HG02759 (cell line): ENCODE measurements around the gene IL4R.
"Not testable (repeated sequence)": the region's sequence is repeated elsewhere in the genome, so short reads cannot be mapped to it uniquely, and the experiment has no call there.

Experiments
- ATAC-seq: cut with Tn5 transposase; IDR thresholded peaks from one replicate; pipeline ENCODE4 v1.9.1; 2021; ENCODE audit warnings: mild to moderate bottlenecking, moderate library complexity; ENCODE audit not compliant: unreplicated experiment

Gene IL4R

DNA sequence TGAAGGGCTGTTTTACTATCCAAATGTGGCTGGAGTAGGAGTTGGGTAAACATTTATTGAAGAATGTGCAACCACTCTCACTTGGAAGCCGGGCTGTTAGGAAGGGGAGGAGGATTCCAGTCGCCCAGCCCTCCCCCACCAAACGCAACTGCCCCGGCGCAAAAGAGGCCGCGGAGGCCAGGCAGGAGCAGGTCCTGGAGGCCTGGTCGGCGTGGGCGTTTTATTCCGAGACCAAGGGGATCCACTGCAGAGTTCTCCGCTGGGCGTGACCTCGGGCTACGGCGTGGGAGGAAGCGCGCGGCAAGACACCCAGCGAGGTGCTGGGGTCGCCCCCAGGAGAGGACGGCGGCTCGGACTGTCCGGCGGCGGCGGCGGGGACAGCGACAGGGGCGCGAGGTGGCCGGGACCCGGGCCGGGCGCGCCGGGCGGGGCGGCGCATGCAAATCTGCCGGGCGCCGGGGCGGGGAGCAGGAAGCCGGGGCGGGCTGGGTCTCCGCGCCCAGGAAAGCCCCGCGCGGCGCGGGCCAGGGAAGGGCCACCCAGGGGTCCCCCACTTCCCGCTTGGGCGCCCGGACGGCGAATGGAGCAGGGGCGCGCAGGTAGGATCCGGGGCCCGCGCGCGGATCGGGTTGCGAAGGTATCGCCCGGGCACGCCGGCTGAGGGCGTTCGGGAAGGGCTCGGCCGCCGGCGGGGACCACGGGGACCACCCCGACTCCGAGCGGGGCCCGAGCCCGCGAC is at the start of gene IL4R:
TSS of gene IL4R (plus strand) at position 553 of the 739 bp plus-strand sequence. CDS start 26,230 bp downstream, outside the sequence.
- peak; percentile 51 for ATAC-seq

DNA sequence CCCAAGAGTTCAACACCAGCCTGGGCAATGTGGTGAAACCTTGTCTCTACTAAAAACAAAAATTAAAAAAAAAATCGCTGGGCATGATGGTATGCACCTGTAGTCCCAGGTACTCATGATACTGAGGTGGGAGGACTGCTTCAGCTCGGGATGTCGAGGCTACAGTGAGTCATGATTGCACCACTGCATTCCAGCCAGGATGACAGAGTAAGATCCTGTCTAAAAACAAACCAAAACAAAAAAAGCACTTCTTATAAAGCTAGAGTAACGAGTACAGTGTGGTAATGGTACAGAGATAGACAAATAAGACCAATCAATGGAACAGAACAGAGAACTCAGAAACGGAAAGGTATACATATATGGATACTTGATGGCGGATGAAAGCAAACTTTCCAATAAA is 49.6 kb upstream of the IL4R start:
- no peak for ATAC-seq

DNA sequence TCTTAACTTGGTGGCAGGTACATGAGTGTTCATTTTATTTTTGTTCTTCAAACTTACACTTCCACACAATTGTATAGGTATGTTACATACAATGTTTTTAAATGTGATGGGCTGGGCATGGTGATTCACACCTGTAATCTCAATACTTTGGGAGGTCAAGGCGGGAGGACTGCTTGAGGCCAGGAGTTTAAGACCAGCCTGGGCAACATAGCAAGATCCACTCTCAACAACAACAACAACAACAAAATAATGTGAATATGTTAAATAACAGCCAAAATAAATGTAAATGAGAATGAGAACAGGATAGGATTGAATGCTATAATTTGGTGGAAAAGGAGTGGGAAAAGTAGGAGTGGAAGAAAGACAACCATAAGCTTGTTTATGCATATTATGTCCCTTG is 47.8 kb upstream of the IL4R start:
- no peak for ATAC-seq

DNA sequence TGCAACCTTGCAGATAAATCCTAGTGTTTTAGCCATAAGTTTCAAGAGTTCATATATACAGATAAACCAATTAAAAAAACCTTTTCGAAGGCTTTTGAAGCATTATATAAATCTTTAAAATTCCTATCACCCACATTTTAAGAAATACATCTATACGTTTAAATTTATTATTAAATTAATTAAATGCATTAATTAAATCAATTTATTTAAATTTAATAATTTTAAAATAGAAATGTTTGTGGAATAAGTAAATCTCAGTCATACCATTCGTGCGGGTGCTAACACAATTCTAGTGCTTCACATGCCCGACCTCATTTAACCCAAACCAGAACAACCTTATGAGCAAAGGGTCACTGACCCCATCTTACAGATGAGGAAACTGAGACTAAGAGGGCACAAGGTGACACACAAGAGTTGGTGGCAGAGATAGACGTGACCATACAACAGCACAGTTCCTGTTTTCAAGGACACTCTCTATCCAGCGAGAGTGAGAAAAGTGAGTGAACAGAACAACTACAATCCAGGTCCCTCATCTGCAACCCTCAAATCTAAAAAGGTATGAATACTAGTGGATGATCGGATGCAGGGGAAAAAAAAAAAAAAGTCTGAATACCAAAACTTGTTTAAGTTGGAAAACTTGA is 46.6 kb upstream of the IL4R start:
- no peak for ATAC-seq

DNA sequence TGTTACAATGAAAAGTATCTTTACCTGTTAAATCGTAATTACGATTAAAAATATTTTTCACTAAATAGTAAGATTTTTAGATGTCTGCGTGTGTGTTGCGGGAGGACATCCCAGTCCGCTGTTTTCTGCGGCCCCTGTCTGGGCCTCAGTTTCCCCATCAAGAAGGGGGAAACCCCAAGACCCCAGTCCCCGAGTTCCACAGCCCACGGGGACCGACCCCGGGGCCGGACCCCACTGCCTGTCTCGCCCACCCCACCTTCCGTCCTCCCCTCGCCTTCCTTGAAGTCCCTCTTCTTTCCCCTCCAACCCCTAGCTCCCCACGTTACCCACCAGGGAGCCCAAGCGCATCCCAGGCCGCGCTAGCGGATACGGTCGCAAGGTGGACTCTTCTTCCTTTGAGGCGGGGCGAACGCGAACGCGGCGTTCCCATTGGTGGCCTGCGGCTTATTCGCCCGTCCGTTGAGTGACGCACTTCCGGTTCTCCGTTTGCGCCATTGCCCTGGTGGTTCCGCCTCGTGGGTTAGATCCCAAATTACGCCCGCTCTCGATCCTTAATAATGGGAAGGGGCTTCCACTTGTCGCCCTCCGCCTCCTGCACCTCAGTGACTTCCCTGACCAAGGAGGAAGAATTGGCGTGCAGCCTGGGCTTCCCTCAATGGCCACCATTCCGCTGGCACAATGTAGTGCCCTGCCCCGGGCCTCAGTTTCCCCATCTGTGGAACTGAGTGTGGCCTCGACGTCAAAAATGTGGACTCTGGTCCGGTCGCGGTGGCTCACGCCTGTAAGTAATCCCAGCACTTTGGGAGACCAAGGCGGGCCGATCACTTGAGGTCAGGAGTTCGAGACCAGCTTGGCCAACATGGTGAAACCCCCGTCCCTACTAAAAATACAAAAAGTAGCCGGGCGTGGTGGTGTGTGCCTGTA is 45.1 kb upstream of the IL4R start, which contains the start of gene NSMCE1:
TSS of gene NSMCE1 (minus strand) at position 397 of the 924 bp plus-strand sequence. CDS start 11,202 bp downstream, outside the sequence.
- peak; percentile 97 for ATAC-seq

DNA sequence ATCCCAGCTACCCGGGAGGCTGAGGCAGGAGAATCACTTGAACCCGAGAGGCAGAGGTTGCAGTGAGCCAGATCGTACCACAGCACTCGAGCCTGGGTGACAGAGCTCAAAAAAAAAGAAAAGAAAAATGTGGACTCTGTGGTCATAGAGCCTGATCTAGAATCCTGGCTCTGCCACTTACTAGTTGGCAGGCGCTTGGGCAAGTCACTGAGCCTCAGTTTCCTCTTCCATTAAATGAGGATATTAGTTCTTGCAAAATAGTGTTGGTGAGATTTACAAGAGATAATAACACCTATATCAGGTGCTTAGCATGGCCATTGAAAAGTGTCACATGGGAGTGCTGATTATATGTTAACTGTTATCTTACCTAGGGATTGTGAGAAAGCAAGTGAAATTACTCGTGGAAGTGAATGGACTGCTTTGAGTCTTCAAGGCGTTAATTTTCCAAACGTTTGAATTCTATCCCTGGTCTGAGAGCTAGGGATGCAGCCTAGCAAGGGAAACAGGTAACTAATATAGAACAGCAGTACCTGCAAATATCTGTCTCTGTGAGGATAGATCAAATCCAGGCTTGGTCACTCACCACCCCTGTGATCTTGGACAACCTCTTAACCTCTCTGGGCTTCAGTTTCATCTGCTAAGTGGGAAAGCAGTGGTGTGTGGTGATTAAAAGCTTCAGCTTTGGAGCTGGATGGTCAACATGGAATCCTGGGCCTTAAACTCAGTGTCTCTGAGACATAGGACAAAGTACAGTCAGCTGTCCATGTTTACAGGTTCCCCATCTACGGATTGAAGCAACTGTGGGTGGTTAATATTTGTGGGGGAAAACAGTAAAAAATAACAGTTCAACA is 44.2 kb upstream of the IL4R start:
- no peak for ATAC-seq

DNA sequence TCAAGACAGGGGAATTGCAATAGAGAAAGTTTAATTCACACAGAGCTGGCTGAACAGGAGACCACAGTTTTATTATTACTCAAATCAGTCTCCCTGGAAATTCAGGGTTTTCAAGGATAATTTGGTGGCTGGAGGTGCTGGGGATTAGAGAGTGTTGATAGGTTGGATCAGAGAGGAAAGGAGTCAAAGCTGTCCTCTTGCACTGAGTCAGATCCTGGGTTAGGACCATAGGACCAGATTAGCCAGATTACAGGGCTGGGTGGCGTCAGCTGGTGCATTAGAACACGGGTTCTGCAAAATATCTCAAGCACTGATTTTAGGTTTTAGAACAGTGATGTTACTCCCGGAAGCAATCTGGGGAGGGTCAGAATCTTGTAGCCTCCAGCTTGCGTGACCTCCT is 43.4 kb upstream of the IL4R start:
- no peak for ATAC-seq

DNA sequence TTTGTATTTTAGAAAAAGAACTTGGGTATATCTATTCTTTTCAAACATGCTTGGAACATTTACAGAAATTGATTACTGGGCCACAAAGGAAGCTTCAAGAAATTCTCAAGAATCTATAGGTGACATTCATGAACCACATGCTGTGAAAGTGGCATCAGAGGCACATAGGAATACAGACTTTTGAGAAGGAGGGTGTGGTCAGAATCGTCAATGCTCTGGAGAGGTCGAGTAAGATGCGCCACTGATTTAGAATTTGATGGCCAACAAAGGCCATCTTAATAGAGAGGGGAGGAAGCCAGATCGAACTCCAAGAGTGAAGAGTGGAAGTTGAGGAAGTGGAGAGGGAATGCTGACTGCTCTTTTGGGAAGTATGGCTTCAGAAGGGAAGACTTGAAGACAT is 41.7 kb upstream of the IL4R start:
- no peak for ATAC-seq

DNA sequence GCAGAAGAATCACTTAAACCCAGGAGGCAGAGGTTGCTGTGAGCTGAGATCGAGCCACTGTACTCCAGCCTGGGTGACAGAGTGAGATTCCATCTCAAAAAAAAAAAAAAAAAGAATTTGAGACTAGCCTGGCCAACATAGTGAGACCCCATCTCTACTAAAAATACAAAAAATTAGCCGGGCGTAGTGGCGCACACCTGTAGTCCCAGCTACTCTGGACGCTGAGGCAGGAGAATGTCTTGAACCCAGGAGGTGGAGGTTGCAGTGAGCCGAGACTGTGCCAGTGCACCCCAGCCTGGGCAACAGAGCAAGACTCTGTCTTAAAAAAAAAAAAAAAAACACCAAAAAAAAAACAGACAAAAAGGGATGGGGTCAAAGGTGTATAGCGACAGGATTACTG is 41.1 kb upstream of the IL4R start:
- not testable (repeated sequence) for ATAC-seq

DNA sequence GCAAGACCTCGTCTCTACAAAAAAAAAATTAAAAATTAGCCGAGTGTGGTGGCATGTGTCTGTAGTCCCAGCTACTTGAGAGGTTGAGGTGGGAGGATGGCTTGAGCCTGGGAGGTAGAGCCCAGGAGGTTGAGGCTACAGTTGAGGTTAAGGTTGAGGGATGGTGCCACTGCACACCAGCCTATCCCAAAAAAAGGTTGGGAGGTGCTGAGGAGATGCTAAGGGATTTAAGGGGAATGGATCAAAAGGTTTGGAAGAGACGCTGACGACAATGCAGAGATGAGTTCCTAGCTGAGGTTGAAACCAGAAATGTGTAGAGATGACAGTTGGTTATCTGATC is 40.5 kb upstream of the IL4R start:
- ATAC-seq = no peak

DNA sequence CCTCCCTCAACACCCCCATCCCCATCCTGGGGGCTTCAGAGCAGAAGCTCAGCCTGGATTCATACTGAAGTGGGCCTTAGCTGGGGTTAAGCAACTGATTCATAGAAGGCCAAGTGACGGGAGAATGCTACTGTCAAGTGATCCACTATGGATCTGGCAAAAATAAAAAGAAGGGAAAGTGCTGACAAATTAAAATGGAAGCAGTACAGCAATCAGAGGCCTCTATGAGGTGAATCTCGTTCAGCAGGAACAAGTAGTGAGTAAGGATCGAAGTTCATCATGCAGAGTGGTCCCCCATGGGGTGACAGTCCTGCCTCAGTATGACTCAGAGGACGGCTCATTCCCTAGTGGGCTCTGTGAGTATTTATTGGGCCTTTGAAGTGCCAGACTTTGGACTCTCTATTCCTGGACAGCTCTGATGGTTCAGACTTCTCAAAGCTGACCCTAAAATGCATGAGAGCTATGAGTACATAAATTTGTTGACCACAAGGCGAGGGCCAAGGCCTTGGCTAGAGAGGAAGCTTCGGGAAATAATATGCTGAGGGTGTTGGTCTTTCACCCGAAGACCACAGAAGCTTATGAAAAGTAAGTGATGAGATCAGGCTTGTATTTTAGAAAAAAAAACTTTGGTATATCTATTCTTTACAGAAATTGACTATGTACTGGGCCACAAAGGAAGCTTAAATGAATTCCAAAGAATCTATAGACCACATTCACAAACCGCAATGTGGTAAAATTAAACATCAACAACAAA is 39.9 kb upstream of the IL4R start:
- ATAC-seq = peak; percentile 58

DNA sequence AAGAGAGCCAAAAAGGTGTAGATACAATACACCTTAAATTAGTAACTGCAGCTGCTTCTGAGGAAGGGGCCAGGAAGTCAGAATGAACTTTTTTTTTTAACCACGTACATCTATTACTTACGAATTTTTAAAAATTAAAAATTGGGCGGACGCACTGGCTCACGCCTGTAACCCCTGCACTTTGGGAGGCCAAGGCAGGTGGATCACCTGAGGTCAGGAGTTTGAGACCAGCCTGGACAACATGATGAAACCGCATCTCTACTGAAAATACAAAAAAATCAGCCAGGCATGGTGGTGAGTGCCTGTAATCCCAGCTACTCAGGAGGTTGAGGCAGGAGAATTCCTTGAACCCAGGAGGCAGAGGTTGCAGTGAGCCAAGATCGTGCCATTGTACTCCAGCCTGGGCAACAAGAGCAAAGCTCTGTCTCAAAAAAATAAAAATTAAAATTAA is 39.3 kb upstream of the IL4R start:
- not testable (repeated sequence) for ATAC-seq

DNA sequence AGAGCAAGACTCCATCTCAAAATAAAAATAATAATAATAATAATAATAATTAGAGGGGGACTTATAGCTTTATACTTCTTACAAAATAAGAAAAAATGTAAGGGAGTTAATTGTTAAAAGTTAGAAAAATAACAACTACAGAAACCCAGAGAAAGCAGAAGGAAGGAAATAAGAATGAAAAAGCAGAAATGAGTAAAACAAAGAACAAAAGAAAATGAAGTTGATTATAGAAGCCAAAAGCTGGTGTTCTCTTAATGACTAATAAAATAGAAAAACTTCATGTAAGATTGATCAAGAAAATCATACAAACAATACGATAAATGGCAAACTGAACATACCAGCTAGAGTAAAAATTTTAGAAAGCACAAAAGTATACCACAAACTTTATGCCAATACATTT is 38.4 kb upstream of the IL4R start:
- ATAC-seq = no peak

DNA sequence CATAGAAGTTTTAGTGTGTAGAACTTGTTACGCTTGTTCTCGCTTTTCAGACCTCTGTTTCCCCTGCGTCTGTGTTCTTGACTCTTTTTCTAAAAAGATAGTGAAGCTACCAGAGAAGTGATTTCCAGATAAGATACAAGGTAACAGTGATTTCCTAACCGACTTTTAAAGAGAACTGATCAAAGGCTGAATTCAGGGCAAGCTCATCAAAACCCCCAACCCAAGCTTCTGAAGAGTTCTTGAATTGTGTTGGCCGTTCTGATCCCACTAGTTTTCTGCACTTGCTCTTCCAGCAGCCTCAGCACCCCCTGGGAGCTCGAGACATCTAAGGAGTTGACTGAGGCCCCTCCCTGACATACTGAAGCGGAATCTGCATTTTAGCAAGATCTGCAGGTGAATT is 32.5 kb upstream of the IL4R start:
- no peak for ATAC-seq

DNA sequence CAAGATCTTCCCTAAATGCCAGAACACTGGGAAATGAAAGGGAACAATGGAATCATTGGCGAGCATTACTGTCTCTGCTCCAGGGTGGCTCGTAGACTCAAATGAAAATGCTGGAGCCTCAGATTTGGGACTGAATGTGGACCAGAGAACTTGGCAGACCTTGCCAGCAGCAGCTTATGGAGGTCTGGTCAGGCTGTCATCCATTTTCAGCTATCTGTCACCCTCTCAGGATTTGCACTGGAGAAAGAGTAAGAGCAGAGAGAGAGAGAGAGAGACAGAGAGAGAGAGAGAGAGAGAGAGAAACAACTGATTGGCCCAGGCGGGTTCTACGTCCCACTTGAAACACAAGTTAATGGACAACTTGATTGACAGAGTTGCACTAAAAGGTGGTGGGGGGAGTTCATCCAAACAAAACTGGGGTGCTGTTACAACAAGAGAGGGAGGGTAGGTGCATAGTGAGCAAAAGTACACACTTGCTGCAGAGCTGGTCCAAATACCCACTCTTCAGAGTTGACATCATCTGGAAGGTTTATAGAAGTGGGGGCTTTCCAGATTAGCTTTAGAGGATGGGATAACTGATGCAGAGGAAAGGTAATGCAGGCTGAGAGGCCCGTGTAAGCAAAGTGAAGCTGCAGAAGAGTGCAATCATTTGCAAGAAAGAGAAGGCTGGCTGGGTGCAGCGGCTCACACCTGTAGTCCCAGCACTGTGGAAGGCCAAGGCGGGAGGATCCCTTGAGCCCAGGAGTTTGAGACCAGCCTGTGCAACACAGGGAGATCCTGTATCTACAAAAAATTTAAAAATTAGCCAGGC is 28.7 kb upstream of the IL4R start:
- peak; percentile 68 for ATAC-seq

DNA sequence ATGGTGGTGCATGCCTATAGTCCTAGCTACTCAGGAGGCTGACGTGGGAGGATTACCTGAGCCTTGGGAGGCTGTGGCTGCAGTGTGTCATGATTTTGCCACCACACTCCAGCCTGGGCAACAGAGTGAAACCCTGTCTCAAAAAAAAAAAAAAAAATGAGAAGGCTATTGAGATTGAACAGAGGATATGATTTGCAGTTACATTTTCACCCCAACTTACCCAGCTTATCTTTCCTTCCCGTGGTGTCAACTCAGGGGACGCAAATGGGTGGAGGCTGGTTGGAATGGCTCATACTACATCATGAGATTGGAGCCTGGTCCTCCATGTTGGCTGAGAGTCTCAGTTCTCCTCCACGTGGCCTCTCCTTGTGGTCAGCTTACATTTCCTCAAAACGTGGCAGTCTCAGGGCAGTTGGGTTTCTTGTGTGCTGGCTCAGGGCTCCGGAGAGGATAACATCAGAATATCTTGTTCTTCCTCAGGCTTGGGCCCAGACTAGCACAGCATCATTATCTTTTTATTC is 28.0 kb upstream of the IL4R start:
- ATAC-seq = peak; percentile 31

DNA sequence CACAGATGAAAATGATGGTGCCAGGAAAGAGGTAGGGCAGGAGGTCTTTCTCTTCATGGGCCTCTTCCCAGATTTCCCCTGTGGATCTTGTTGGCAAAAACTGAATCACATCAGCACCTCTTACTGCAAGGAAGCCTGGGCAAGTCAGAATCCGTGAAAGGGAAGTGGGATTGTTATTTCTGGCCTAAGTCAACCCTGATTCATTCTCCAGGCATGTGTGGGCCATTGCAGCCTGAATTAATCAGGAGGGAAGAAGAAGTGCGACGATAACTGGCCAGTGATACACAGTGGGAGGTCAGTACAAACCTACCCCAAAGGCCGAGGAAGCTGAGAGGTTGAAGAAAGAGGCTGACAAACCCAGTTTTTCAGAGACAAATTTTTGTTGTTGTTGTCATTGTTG is 27.3 kb upstream of the IL4R start:
- ATAC-seq = no peak

DNA sequence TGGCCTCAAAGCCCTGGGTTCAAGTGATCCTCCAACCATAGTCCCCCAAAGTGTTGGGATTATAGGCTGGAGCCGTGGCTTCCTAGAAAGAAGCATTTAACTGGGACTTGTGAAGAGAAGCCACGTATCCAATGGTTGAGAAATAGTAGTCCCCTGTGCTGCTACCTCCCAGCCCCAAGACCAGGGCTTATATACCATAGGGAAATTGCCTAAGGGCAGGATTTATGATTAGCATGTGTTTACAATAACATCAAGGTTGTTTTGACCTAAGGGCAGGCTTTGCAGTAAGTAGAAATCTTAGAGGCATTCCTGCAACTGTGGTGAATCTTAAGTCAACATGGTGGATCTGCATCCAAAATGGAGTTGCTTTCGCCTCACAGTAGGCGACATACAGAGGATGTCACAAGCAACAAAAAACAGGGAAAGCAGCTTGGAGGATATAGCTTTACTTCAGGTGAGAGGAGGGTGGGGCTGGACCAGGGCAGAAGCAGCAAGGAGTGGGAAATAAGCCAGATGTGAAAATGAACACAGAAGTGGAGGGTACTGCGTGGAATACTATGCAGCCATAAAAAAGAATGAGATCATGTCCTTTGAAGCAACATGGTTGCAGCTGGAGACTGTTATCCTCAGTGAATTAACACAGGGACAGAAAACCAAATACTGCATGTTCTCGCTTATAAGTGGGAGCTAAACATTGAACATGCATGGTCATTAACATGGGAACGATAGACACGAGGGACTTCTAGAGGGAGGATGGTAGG is 26.5 kb upstream of the IL4R start:
- no peak for ATAC-seq
